NB4 (cell line): ENCODE measurements around the gene XYLT1.
A peak's percentile ranks its signal among the peaks of the same experiment; 100 is the strongest.

Source experiments
- DNase-seq: peaks from one replicate; pipeline ENCODE4 v3.0.0; 2010; ENCODE audit warnings: low read depth
- H3K4me3 ChIP-seq: one replicate; pipeline ENCODE4 v1.5.1; 2011; ENCODE audit warnings: mild to moderate bottlenecking, low read depth, low read length, moderate library complexity
- CTCF ChIP-seq: IDR thresholded peaks from one replicate; pipeline ENCODE4 v1.5.1; 2012; ENCODE audit warnings: low read depth, low read length
- MAX ChIP-seq: IDR thresholded peaks from 2 replicates; pipeline ENCODE4 v1.6.1; 2011; ENCODE audit warnings: low read depth, low read length
- MYC ChIP-seq: IDR thresholded peaks from 2 replicates; pipeline ENCODE4 v1.6.1; 2011; ENCODE audit warnings: low read depth, low read length
- POLR2A ChIP-seq: IDR thresholded peaks from 2 replicates; pipeline ENCODE4 v1.6.1; 2011; ENCODE audit warnings: mild to moderate bottlenecking; ENCODE audit not compliant: insufficient read length; ENCODE audit errors: extremely low read depth

The XYLT1 gene

GRCh38 chr16:17404941-17405689, 65.6 kb downstream of the XYLT1 start:
- TF ChIP-seq MYC: no peak
- no peak for TF ChIP-seq POLR2A
- TF ChIP-seq CTCF: no peak
- no peak; the same call in 1 of the 2 replicates for TF ChIP-seq MAX
- peak; percentile 71 for DNase-seq
- no peak overlapping the region for H3K4me3 ChIP-seq

- H3K4me3 ChIP-seq: no peak overlapping the region
- no peak for DNase-seq
- TF ChIP-seq CTCF (no peak), MAX (no peak), POLR2A (no peak), MYC (no peak)
Measured at GRCh38 chr16:17403859-17404545, 66.8 kb downstream of the XYLT1 start.

- TF ChIP-seq CTCF (no peak), MAX (no peak)
- no peak overlapping the region for H3K4me3 ChIP-seq
- no peak for DNase-seq
Measured at GRCh38 chr16:17403156-17403809, 67.5 kb downstream of the XYLT1 start.

- DNase-seq: no peak
- no peak overlapping the region for H3K4me3 ChIP-seq
- no peak for TF ChIP-seq MYC
- TF ChIP-seq CTCF: no peak
- TF ChIP-seq MAX: no peak
- TF ChIP-seq POLR2A: no peak
Measured at GRCh38 chr16:17397499-17397891, 73.3 kb downstream of the XYLT1 start.

GRCh38 chr16:17396762-17397498, 73.8 kb downstream of the XYLT1 start:
- DNase-seq: no peak
- no peak for TF ChIP-seq POLR2A
- no peak overlapping the region for H3K4me3 ChIP-seq

GRCh38 chr16:17395849-17396480, 74.8 kb downstream of the XYLT1 start:
- TF ChIP-seq CTCF: no peak
- no peak for TF ChIP-seq MAX
- no peak for TF ChIP-seq POLR2A
- TF ChIP-seq MYC: no peak
- no peak for DNase-seq

More at GRCh38 chr16:17395849-17396480, 74.8 kb downstream of the XYLT1 start:
- H3K4me3 ChIP-seq: no peak overlapping the region
